Caco-2 (cell line): Measurements from ENCODE around the gene GK. TPM values are rescaled to one million over a fixed set of nuclear protein-coding genes. Genes with fewer than 3 reads are reported as not detected.
"Not testable (repeated sequence)": the region's sequence is repeated elsewhere in the genome, so short reads cannot be mapped to it uniquely, and the experiment has no call there.

Experiments
- BruUV-seq: library from RNA; stranded (reverse); fragments of 400-500 nt; replicated peaks from 2 replicates; lab custom pipeline; 2021; lab: Mats Ljungman, UMichigan
- CTCF ChIA-PET: fragments of 300-600 bp; sonication (Branson Sonifier 250); formaldehyde crosslinking; loops from one replicate; lab custom pipeline; 2022; ENCODE audit warnings: antibody characterized with exemption; lab: Charles Lee
- POLR2A ChIA-PET: fragments of 300-600 bp; sonication (Branson Sonifier 250); formaldehyde crosslinking; loops from one replicate; lab custom pipeline; 2022; ENCODE audit warnings: antibody characterized with exemption; lab: Charles Lee
- DNase-seq, 2 experiments: peaks; one replicate each; pipeline versions ENCODE4 v3.0.0 to v3.0.0-alpha.2; 2020 to 2022
- H3K27me3 ChIP-seq: replicated peaks from 2 replicates; pipeline ENCODE4 v1.6.0; 2011; ENCODE audit warnings: low read length; ENCODE audit not compliant: control insufficient read depth, insufficient read depth
- H3K36me3 ChIP-seq: 2 replicates; pipeline ENCODE4 v1.5.1; 2011; ENCODE audit warnings: low read length; ENCODE audit not compliant: control insufficient read depth, insufficient read depth
- H3K4me1 ChIP-seq: fragments of 250-450 bp; sonication (Bioruptor Pico); 2 replicates; pipeline ENCODE4 v1.5.1; 2020; ENCODE audit warnings: mild to moderate bottlenecking
- H3K4me3 ChIP-seq: 2 replicates; pipeline ENCODE4 v1.5.1; 2011; ENCODE audit warnings: low read depth, mild to moderate bottlenecking, control low read depth, low read length
- H3K9me3 ChIP-seq: fragments of 250-450 bp; sonication (Bioruptor Pico); 2 replicates; pipeline ENCODE4 v1.5.1; 2020; ENCODE audit warnings: mild to moderate bottlenecking, moderate library complexity
- H3K27ac Mint-ChIP-seq: one replicate; pipeline ENCODE4 v1.8.0; 2022; ENCODE audit warnings: mixed read lengths; ENCODE audit not compliant: unreplicated experiment
- H3K27me3 Mint-ChIP-seq: one replicate; pipeline ENCODE4 v1.8.0; 2022; ENCODE audit warnings: mixed read lengths; ENCODE audit not compliant: insufficient read depth, unreplicated experiment
- H3K36me3 Mint-ChIP-seq: one replicate; pipeline ENCODE4 v1.8.0; 2022; ENCODE audit warnings: mild to moderate bottlenecking, mixed read lengths; ENCODE audit not compliant: insufficient read depth, unreplicated experiment
- H3K4me1 Mint-ChIP-seq: one replicate; pipeline ENCODE4 v1.8.0; 2022; ENCODE audit warnings: low read depth, mixed read lengths; ENCODE audit not compliant: unreplicated experiment
- H3K4me3 Mint-ChIP-seq: one replicate; pipeline ENCODE4 v1.8.0; 2022; ENCODE audit warnings: mild to moderate bottlenecking, moderate library complexity, mixed read lengths; ENCODE audit not compliant: unreplicated experiment
- H3K9me3 Mint-ChIP-seq: one replicate; pipeline ENCODE4 v1.8.0; 2022; ENCODE audit warnings: mixed read lengths; ENCODE audit not compliant: unreplicated experiment
- intact Hi-C: fragments of 100-400 bp; cut with micrococcal nuclease; formaldehyde crosslinking; loops from one replicate; pipeline ENCODE4 v1.10.0; 2022; ENCODE audit not compliant: unreplicated experiment
- total RNA-seq: library from RNA; stranded (reverse); gene quantifications from 2 replicates; pipeline ENCODE4 v1.2.3, GENCODE V29; 2022
- TF ChIP-seq, protein P1 (sequence below), 2 experiments: fragments of 200-600 bp in 1 of 2; IDR thresholded peaks; 1 replicate in 1 of 2; 2 replicates in 1 of 2; pipeline versions ENCODE4 v1.5.1 to v1.8.0; 2011 to 2022; ENCODE audit warnings: antibody characterized with exemption in 1 of 2, control low read depth in 1 of 2, inconsistent platforms in 1 of 2, low read depth in 1 of 2, low read length in 1 of 2, mild to moderate bottlenecking in 1 of 2, moderate library complexity in 1 of 2; ENCODE audit not compliant: insufficient read depth in 1 of 2, severe bottlenecking in 1 of 2, unreplicated experiment in 1 of 2

GK gene
- total RNA-seq, 1 experiment from 2014 or later = 6.5 TPM

DNA sequence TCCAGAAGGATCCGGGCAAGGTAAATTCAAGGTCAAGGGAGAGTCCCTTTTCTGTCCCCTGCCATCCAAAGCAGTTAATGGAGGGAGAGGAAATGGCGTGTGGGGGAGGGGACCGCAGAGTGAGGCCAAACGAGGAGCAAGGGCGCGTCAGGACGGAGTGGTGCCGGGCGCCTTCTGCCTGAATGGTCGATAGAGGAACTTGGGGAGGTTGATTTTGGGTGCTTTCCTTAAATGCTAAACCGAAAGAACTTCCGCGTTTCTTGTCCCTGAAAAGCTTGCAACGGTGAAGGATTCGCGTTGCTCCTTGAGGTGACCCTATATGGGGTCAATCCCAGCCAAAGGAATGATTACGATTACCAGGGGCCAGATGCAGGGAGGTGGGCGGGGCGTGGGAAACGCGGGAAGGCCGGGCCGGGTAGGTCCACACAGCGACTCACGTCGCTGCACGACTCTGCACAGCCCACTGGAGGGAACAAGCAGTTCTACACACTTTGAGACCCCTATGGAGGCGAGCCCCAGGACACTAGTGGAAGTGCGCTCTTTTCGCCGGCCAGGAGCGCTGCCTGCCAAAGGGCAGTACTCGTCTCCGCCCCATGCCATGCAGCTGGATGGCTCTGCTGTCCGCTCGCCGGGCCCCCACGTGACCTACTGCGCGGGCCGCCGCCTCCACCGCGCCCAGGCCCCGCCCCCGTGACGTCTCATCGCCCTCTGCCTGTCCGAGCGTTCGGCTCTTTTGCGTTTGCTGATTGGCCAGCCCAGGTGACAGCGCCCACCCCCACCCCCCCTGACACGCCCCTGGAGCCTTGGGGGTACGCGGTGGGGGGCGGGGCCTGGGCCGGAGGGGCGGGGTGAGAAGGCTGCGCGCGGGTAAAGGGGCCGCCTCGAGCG, 452 bp upstream of the GK start:
- Histone ChIP-seq H3K4me3 (peak overlapping the region; percentile 66), H3K36me3 (no peaks in the 10 kb centered on the region), H3K27me3 (no peaks in the 10 kb centered on the region), H3K4me1 (no peaks in the 10 kb centered on the region), H3K9me3 (no peaks in the 10 kb centered on the region)
- BruUV-seq = TSS peak; percentile 91
- no peaks in the 10 kb centered on the region for H3K27me3 Mint-ChIP-seq
- no peaks in the 10 kb centered on the region for H3K9me3 Mint-ChIP-seq
- CTCF ChIA-PET = no interaction called here
- peaks cover 7% of the 10 kb centered on the region for H3K36me3 Mint-ChIP-seq
- intact Hi-C loops = no loop called here
- H3K4me1 Mint-ChIP-seq = peaks cover 12% of the 10 kb centered on the region
- peak; percentile 94 to 96 for DNase-seq
- H3K27ac Mint-ChIP-seq = peak overlapping the region; percentile 94
- TF ChIP-seq, protein P1, sequence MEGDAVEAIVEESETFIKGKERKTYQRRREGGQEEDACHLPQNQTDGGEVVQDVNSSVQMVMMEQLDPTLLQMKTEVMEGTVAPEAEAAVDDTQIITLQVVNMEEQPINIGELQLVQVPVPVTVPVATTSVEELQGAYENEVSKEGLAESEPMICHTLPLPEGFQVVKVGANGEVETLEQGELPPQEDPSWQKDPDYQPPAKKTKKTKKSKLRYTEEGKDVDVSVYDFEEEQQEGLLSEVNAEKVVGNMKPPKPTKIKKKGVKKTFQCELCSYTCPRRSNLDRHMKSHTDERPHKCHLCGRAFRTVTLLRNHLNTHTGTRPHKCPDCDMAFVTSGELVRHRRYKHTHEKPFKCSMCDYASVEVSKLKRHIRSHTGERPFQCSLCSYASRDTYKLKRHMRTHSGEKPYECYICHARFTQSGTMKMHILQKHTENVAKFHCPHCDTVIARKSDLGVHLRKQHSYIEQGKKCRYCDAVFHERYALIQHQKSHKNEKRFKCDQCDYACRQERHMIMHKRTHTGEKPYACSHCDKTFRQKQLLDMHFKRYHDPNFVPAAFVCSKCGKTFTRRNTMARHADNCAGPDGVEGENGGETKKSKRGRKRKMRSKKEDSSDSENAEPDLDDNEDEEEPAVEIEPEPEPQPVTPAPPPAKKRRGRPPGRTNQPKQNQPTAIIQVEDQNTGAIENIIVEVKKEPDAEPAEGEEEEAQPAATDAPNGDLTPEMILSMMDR (IDR thresholded peaks at IDR 0.05; ENCODE audit: insufficient read depth in 1 of 2, low read depth in 1 of 2, low read length in 1 of 2, severe bottlenecking in 1 of 2, unreplicated experiment in 1 of 2) = no peak
- POLR2A ChIA-PET = no interaction called here
- peak overlapping the region; percentile 93 for H3K4me3 Mint-ChIP-seq

DNA sequence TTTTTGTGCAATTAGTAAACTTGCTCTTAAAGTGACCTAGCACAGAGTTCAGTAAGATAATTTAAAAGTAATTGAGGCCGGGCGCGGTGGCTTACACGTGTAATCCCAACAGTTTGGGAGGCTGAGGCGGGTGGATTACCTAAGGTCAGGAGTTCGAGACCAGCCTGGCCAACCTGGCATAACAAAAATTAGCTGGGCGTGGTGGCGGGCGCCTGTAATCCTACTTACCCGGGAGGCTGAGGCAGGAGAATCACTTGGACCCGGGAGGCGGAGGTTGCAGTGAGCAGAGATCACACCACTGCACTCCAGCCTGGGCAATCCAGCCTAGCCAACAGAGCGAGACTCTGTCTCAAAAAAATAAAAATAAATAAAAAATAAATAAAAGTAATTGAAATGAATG, 1.2 kb downstream of the GK start:
- H3K9me3 ChIP-seq, BruUV-seq, H3K36me3 ChIP-seq, H3K27me3 ChIP-seq, H3K36me3 Mint-ChIP-seq, intact Hi-C loops, H3K9me3 Mint-ChIP-seq, H3K27ac Mint-ChIP-seq, POLR2A ChIA-PET, DNase-seq, H3K27me3 Mint-ChIP-seq, H3K4me1 ChIP-seq, CTCF ChIA-PET, H3K4me3 Mint-ChIP-seq: not testable (repeated sequence)
- peaks cover 11% of the 10 kb centered on the region for H3K4me1 Mint-ChIP-seq
- H3K4me3 ChIP-seq = peak overlapping the region; percentile 66

DNA sequence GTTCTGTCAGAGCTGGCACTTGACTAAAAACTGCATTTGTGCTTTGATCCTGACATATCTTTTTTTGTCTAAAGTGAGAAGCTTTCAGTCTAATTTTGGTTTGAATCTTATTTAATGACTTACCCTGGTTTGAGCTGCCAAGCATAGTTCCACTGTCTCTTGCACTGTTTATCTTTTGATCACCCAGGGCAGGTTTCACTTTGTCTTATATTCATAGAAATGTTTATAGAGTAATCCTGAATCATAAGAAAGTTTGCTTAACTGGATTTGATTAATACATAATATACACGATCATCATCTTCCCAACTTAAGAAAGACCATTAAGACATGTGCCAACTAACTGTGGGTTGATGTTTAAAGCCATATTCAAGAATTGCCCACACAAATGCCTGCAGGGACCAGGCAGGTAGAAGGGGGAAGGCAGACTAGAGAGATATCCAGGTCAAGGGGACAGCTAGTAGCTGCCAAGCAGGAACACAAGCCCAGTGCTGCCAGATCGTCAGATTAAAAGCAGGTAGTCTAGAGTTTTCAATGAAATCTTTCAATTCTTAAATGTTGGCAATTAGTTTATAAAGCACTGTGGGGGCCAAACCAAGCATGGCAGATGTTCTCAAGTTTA, 1.9 kb downstream of the GK start:
- H3K36me3 Mint-ChIP-seq = peaks cover 7% of the 10 kb centered on the region
- BruUV-seq = no TSS peak

More for the DNA sequence above, 1.9 kb downstream of the GK start:
- no peaks in the 10 kb centered on the region for H3K9me3 Mint-ChIP-seq
- H3K27ac Mint-ChIP-seq = no peak overlapping the region
- Histone ChIP-seq H3K36me3 (no peaks in the 10 kb centered on the region), H3K4me3 (no peak overlapping the region), H3K27me3 (no peaks in the 10 kb centered on the region), H3K4me1 (no peaks in the 10 kb centered on the region), H3K9me3 (no peaks in the 10 kb centered on the region)
- no peaks in the 10 kb centered on the region for H3K27me3 Mint-ChIP-seq
- DNase-seq = no peak
- CTCF ChIA-PET = no interaction called here
- POLR2A ChIA-PET = no interaction called here
- H3K4me1 Mint-ChIP-seq = peaks cover 7% of the 10 kb centered on the region
- no peak overlapping the region for H3K4me3 Mint-ChIP-seq
- TF ChIP-seq, protein P1 (IDR thresholded peaks at IDR 0.05; ENCODE audit: insufficient read depth in 1 of 2, low read depth in 1 of 2, low read length in 1 of 2, severe bottlenecking in 1 of 2, unreplicated experiment in 1 of 2) = no peak
- intact Hi-C loops = no loop called here
